OCI-LY1 (cell line): ENCODE measurements around the gene TRMT1L.

ENCODE experiments used
- CTCF ChIP-seq: fragments of 200-600 bp; sonication (generic), shearing (Covaris generic); IDR thresholded peaks from 2 replicates; pipeline ENCODE4 v1.5.1; 2017; ENCODE audit warnings: mild to moderate bottlenecking, antibody characterized with exemption, low read length, moderate library complexity, mixed read lengths
- EZH2 ChIP-seq: fragments of 200-600 bp; sonication (generic), shearing (Covaris generic); IDR thresholded peaks from 2 replicates; pipeline ENCODE4 v1.8.0; 2017; ENCODE audit warnings: borderline replicate concordance, mixed run types, mild to moderate bottlenecking, antibody characterized with exemption, low read length, moderate library complexity, mixed read lengths

GRCh38 chr1:185159966-185160365 is 3.2 kb upstream of the TRMT1L start:
- TF ChIP-seq CTCF, result no peak
- no peak for TF ChIP-seq EZH2
